ENCODE results near the gene NTN3.
"Not testable (repeated sequence)": the region's sequence is repeated elsewhere in the genome, so short reads cannot be mapped to it uniquely, and the experiment has no call there.

Gene NTN3

DNA sequence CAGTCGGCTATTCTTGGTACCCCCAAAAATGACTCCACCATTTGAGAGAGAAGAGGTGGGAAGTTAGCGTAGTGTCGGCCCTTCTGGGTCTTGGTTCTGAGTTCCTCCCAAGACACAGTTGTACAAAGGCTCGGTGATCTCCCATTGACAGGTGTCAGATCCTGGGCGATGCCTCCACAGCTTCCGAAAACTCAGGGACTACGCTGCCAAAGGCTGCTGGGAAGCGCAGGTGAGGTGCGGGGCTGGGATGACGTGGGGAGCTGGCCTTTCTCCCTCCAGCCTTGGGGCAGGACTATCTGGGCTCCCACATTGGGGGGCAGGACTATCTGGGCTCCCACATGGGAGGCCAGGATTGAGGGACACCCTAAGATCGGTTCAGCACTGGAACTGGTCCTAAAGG, 31.5 kb upstream of the NTN3 start:
- in situ Hi-C loops (cut with MboI; ENCODE audit: low sequenced_read_pairs): no loop called here

DNA sequence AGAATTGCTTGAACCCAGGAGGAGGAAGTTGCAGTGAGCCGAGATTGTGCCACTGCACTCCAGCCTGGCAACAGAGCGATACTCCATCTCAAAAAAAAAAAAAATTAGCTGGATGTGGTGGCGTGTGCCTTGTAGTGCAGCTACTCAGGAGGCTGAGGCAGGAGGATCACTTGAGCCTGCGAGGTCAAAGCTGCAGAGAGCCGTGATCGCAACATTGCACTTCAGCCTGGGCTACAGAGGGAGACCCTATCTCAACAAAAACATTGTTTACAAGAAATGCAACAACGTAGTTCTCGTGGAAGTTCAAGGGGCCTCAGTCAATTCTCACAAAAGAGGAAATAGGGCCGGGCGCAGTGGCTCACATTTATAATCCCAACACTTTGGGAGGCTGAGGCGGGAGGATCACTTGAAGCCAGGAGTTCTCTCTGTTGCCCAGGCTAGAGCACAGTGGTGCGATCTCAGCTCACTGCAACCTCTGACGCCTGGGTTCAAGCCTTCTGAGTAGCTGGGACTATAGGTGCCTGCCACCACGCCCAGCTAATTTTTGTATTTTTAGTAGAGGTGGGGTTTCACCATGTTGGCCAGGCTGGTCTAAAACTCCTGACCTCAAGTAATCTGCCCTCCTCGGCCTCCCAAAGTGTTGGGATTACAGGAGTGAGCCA, 29.8 kb upstream of the NTN3 start:
- in situ Hi-C loops (cut with MboI; ENCODE audit: low sequenced_read_pairs): not testable (repeated sequence)

DNA sequence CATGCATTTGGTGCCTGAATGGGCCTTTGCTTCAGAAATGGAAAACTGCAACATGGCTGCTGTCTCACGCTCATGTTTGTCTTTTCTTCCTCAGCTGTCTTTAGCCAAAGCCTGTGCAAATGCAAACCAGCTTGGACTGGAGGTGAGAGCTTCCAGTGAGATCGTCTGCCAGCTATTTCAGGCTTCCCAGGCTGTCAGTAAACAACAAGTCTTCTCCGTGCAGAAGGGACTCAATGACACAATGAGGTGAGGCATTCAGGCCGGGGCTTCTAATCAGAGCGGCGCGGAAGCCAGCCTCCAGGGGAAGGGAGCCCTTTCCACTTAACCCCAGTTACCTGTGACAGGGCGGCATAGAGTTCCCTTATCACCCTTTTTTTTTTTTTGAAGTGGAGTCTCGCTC, 27.5 kb upstream of the NTN3 start:
- in situ Hi-C loops (cut with MboI; ENCODE audit: low sequenced_read_pairs): no loop called here

DNA sequence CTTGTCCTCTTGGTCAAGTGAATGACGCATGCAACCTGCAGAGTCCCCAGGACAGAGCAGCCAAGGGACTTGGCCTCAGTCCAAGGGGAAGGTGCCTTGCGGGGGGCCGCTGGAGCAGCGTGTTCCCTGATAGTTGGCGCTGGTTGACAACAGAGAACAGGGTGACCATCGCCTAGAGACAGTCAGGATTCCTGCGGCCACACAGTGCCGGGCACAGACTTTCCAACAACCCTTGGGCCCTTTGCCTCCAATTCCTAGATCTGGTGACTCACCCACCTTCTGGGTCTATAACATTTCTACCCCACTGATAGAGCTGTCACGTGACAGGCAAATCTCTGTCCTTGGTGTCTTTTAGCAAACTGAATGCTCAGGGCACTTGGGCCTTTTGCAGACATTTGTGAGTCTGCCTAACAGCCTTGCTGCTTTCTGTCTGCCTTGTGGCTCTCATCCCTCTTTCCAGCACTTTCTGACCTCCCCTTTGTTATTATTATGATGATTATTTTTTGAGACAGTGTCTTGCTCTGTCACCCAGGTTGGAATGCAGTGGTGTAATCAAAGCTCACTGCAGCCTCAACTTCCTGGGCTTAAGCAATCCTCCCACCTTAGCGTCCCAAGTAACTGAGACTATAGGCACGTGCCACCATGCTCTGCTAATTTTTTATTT, 23.0 kb upstream of the NTN3 start:
- in situ Hi-C loops (cut with MboI; ENCODE audit: low sequenced_read_pairs): no loop called here

DNA sequence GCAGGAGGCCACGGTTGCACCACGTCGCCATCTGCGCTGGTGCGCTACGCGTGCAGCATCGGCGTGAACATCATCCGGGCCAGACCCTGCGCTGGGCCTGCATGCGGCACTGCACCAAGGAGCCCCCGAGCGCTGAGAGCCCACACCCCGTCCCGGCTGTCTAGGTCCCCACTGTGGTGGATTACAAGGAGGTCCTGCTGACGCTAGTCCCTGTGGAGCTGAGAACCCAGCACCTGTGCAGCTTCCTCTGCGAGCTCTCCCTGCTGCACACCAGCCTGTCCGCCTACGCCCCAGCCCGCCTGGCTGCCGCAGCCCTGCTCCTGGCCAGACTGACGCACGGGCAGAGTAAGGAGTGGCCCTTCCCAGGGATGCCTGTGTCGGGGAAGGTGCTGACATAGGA, 22.0 kb upstream of the NTN3 start:
- in situ Hi-C loops (cut with MboI; ENCODE audit: low sequenced_read_pairs): no loop called here

DNA sequence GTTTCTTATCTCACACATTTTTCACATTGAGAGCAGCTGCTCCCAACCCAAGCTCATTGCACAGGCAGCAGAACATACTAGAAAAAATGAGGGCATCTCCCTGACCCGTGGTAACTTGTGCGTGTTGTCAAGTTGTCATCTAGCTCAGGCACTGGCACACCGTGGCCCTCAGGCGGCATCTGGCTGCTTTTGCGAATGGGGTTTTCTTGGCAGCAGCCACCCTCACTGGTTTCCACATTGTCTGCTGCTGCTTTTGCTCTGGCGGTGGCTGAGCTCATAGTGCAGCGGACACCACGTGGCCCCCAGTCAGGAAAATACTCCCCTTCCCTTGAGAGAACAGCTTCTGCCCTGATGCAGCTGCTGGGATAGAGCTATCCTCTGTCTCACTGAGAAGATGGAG, 20.6 kb upstream of the NTN3 start:
- in situ Hi-C loops (cut with MboI; ENCODE audit: low sequenced_read_pairs): no loop called here

DNA sequence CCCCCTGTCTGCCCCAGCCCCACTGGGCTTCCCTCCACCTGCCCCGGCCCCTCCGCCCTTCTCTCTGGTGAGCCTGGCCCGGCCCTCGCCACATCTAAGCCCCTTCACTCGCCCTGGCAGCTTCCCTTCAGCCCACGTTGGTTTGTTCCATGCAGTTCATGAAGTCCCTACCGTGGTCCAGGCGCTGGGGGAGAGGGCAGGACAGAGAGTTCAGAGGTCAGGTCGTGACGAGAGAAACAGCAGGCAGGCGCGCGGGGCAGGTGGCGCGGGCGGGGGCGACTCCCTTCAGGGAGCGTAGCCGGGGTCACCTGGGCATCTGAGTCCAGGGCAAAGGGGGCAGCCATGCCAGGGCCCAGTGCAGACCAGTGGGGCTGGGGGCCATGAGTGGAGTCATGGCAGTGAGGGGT, 20.1 kb upstream of the NTN3 start:
- in situ Hi-C loops (cut with MboI; ENCODE audit: low sequenced_read_pairs): no loop called here

DNA sequence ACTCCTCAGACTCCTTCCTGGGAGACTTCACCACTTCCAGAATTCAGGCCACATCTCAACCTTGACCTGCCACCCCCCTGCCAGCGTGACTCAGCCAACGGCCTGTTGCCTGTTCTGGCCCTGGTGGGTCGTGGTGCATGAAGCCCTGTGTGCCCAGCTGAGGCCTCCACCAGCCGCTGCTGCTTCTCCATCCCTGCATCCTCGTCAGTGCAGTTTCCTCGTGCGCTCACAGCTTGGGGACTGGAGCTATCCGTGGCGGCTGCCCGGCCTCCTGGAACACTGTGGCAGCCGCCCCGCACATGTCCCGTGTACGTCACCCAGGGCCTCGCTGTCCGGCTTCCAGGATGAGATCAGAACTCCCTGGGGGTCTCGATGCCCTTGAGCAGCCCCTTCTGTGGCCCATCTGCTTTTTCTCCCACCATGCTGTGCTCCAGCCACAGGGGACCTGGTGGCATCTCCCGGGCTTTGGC, 19.2 kb upstream of the NTN3 start:
- in situ Hi-C loops (cut with MboI; ENCODE audit: low sequenced_read_pairs): no loop called here

DNA sequence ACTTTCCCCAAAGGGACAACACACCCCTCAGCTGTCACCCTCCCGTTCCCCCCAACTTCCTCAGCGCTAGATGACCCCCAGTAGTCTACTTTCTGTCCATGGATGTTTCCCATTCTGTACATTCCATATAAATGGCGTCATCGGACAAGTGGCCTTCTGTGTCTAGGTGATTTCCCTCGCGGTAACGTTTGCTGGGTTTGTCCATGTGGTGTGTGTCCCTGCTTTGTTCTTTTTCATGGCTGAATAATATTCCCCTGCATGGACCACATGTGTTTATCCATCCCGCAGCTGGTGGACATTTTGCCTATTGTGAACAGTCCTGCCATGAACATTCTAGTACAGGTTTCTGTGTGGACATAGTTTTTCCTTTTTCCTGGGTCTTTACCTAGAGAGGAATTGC, 18.4 kb upstream of the NTN3 start:
- in situ Hi-C loops (cut with MboI; ENCODE audit: low sequenced_read_pairs): no loop called here

DNA sequence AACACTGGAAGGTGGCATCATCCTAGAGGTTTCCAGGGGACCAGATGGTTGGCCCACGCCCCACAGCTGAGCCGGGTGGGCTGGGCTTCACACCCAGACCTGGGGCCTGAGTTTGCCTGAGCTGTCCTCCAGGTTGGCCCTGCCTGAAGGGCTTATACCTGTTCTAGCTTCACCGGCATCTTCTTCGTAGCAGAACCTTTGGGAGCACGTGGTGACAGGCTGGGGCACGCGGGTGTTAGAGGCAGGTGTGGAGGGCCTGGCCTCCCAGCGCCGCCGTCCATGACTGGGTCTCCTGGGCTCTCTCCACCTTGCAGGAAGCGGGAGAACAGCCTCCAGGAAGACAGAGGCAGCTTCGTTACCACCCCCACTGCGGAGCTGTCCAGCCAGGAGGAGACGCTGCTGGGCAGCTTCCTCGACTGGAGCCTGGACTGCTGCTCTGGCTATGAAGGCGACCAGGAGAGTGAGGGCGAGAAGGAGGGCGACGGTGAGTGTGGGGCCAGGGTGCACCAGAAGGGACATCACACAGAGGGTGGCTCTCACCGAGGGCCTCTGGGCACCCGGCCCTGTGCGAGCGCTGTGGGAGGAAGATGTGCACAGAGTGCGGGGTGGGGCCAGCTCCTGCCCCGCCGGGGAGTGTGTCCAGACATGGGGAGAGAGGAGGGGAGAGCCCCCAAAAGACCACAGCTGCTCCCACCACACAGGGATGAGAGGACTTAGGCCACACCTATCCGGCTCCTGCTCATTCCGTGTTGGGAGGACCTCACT, 15.8 kb upstream of the NTN3 start:
- in situ Hi-C loops (cut with MboI; ENCODE audit: low sequenced_read_pairs): no loop called here

DNA sequence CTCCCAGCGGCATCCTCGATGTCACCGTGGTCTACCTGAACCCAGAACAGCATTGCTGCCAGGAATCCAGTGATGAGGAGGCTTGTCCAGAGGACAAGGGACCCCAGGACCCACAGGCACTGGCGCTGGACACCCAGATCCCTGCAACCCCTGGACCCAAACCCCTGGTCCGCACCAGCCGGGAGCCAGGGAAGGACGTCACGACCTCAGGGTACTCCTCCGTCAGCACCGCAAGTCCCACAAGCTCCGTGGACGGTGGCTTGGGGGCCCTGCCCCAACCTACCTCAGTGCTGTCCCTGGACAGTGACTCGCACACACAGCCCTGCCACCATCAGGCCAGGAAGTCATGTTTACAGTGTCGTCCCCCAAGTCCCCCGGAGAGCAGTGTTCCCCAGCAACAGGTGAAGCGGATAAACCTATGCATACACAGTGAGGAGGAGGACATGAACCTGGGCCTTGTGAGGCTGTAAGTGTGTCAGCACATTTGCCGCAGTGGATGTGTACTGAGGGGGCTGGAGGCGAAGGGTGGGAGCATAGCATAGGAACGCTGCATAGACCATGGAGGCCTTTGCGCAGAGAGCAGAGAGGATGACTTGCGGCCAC, 14.4 kb upstream of the NTN3 start:
- in situ Hi-C loops (cut with MboI; ENCODE audit: low sequenced_read_pairs): no loop called here

DNA sequence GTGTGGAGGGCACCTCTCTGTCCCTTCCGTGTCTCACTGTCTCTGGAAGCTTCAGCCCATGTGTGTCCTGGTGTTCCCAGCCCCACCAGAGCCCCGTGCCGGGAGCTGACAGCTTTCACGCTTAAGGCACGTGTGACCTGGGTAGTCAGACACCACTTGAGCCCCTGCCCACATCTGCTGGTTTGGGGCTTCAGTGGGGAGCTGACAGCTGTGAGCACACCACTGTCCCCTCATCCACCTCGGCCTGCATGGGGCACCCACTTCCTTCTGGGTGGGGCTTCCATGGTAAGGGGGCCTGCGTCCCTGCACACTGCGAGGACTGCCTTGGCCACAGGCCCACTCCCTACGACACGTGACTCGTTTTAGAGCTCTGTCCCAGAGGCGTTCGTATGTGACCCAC, 13.8 kb upstream of the NTN3 start:
- in situ Hi-C loops (cut with MboI; ENCODE audit: low sequenced_read_pairs): no loop called here

DNA sequence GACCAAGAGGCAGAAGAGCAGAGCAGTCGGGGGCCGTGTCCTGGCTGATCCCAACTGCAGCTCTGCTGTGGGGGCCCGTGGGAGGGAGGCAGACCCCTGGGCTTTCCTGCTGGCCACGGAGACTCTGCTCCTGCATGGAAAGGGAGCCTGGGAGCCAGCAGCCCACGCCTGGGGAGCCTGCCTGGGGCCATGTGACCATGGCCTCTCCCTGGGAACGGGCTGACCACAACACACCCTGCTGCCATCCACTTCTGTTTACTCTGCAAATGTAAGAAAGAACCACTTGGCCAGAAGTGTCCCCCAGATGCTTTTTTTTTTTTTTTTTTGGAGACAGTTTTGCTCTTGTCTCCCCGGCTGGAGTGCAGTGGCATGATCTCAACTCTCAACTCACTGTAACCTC, 13.2 kb upstream of the NTN3 start:
- in situ Hi-C loops (cut with MboI; ENCODE audit: low sequenced_read_pairs): no loop called here

DNA sequence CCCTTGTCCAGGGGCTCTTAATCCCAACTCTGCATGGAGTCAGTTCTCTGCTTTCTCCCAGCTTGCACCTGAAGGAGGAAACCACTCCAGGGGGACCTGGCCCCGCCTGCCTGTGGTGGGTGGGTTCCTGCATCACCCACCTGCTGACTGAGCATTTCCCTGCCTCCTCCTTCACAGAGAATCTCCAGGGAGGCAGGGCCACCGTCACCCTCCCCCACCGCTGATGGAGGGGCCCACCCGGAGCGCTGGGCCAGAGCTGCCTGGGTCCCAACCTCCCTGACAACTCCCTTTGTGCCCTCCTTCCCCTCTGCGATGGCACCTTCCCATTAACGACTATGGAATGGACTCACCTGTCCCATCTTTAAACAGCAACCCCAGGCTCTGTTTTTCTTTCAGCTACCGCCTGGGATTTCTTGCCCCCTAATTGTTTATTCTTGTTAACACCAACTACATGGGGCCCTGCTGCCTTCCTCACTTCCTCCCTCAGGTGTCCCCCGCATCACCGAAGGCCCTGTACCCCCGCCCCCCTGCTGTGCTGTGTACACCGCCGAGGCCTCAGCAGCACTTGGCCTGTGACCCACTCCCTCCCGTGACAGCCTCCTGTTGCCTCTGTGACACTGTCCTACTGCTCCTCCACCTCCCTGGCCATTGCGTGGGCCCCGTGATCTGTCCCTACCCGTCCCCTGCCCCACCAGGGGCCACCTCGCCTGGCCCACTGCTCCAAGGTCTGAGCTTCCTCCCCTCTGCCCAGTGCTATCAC, 12.0 kb upstream of the NTN3 start:
- in situ Hi-C loops (cut with MboI; ENCODE audit: low sequenced_read_pairs): no loop called here

DNA sequence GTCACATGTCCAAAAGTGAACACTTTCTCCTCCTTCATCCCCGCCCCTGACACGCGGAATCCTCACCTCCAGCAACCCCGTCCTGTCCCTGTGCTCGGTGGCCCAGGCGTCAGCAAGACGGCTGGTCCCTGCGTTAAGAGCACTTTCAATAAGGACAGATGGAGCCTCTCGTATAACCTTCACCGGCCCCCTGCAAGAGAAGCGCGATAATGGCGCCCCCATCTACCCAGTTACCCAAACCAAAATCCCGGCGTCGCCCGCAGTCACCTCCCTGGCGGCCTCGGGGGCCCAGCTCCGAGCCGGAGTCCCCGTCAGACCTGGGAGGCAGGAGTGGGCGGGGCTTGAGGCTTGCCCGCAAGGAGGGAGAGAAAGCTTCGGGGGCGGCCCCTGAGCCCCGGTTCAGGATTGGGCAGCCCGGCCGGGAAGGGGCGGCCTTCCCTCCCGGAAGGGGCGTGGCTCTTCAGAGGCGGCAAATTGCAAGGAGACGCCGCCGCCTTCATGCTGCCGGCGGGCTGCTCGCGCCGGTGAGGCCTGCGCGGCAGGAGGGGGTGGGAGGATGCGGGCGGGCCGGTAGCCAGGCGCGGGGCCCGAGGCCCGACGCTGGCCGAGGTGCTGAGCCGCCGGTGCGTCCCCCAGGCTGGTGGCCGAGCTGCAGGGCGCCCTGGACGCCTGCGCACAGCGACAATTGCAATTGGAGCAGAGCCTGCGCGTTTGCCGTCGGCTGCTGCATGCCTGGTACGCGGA, 11.3 kb upstream of the NTN3 start, which contains the start of gene TEDC2:
TEDC2 (plus strand) TSS at position 463 of the 744 bp plus-strand sequence; CDS start at position 499, 36 bp downstream.
- in situ Hi-C loops (cut with MboI; ENCODE audit: low sequenced_read_pairs): no loop called here

DNA sequence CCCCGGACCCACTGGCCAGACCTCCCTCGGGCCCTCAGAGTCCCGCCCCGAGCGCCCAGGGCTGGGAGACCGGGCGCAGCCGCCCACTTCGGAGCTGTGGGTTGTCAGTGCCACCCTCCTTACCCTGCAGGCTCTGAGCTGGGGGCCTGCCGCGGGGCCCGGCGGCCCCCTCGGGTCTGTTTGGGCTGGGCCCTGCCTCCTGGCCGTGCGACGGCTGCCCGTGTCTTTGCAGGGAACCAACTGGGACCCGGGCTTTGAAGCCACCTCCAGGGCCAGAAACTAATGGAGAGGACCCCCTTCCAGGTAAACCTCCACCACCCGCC, 10.7 kb upstream of the NTN3 start:
- in situ Hi-C loops (cut with MboI; ENCODE audit: low sequenced_read_pairs): no loop called here

DNA sequence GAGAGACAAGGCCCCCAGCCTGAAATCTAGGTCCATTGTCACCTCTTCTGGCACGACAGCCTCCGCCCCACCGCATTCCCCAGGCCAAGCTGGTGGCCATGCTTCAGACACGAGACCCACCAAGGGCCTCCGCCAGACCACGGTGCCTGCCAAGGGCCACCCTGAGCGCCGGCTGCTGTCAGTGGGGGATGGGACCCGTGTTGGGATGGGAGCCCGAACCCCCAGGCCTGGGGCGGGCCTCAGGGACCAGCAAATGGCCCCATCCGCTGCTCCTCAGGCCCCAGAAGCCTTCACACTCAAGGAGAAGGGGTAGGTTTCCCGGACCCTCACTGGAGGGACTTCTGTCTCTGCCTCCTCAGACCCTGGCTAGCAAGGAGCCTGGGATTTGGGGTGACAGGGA, 10.2 kb upstream of the NTN3 start:
- in situ Hi-C loops (cut with MboI; ENCODE audit: low sequenced_read_pairs): no loop called here

DNA sequence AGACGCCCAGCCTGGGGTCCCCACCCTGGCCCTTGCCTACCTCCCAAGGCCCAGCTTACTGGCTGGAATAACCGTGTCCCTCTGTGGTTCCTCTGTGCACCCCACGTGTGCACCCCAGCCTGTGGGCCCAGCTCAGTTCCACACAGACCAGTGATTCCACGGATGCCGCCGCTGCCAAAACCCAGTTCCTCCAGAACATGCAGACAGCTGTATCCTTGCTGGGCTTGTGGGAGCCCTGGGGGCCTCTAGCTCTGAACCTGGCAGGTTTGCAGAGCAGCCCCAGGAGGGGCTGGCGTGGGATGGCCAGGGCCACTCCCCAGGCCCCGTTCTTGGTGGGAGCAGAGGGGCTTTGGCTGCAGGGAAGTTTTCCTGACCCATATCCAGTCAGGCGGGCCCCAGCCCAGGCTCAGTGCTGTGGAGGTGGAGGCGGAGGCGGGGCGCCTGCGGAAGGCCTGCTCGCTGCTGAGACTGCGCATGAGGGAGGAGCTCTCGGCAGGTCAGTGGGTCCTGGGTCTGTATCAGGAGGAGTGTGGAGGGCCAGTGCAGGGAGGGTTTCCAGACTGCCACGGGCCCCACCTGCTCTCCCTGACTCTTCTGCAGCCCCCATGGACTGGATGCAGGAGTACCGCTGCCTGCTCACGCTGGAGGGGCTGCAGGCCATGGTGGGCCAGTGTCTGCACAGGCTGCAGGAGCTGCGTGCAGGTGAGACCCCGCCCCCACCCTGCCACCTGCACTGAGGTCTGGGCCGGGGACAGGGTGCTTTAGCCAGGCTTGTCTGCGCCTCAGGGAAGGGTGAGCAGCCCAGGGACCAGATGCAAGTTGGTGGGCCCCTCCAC, 8.8 kb upstream of the NTN3 start:
- in situ Hi-C loops (cut with MboI; ENCODE audit: low sequenced_read_pairs): no loop called here

DNA sequence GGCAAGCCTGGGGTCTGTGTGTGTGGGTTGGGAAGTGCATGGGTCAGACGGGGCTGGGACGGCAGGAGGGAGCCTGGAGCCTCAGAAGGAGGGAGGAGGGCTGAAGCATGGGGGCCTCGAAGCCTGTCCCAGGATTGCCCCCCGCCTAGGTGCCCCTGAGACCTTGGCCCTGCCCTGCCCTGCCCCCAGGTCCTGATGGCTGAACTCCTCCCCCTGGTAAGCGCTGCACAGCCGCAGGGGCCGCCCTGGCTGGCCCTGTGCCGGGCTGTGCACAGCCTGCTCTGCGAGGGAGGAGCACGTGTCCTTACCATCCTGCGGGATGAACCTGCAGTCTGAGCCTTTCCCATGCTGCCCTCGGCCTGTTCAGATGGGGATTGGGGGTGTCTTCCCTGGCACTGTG, 6.8 kb upstream of the NTN3 start:
- in situ Hi-C loops (cut with MboI; ENCODE audit: low sequenced_read_pairs): no loop called here

Measured in HL-60/S4 treated with phorbol 12-myristate 13-acetate at 8.2 ng/mL for 4 days and 3 days (cell line).